GM10266 (cell line): ENCODE results near the gene WNT6.

Source experiments
- DNase-seq: peaks from one replicate; pipeline ENCODE4 v3.0.0; 2012; ENCODE audit errors: extremely low spot score
- TF ChIP-seq, protein P1 (sequence below): IDR thresholded peaks from 2 replicates; pipeline ENCODE4 v1.5.1; 2012; ENCODE audit warnings: mild to moderate bottlenecking, low read depth; ENCODE audit not compliant: control insufficient read depth, insufficient read depth; ENCODE audit errors: missing control alignments

Gene WNT6

DNA sequence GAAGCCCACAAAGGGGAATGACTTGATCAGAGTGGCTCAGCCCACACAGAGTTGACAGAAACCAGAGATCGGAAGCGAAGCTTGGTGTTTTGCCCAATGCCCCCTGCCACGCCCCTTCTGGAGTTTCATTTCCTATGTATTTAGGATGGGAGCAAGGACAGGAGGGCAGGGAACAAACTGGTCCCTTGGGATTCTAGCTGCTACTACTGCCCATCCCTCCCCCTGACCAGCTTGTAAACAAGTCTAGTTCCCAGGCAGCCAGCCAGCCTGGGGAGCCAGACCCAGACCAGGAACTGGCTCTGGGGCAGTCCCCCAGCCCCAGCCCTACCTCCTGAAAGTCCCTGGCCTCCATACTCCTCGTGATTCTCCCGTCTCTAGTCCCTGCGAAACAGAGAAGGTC lies 8.3 kb downstream of the WNT6 start:
- TF ChIP-seq, protein P1, sequence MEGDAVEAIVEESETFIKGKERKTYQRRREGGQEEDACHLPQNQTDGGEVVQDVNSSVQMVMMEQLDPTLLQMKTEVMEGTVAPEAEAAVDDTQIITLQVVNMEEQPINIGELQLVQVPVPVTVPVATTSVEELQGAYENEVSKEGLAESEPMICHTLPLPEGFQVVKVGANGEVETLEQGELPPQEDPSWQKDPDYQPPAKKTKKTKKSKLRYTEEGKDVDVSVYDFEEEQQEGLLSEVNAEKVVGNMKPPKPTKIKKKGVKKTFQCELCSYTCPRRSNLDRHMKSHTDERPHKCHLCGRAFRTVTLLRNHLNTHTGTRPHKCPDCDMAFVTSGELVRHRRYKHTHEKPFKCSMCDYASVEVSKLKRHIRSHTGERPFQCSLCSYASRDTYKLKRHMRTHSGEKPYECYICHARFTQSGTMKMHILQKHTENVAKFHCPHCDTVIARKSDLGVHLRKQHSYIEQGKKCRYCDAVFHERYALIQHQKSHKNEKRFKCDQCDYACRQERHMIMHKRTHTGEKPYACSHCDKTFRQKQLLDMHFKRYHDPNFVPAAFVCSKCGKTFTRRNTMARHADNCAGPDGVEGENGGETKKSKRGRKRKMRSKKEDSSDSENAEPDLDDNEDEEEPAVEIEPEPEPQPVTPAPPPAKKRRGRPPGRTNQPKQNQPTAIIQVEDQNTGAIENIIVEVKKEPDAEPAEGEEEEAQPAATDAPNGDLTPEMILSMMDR, result no peak
- no peak for DNase-seq

DNA sequence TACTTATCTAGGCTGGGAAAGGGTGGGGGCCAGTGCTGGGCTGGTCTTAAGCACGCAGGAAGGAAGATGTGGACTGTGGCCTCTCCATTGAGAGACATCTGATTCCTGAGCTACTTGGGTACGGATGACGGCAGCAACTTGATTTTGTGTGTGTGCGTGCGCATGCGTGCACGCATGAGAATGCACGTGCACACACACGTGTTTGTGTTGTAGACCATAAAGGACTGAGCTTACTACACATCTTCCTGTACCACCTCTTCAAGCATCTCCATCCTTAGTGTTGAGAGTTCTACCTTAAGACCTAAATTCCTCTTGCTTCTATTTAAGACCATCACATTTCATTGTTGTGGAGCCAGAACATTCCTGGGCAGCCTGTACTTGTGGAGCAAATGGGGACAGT lies 9.5 kb downstream of the WNT6 start:
- TF ChIP-seq, protein P1, result no peak
- DNase-seq, result no peak

GRCh38 chr2:218870984-218871344 lies 11.4 kb downstream of the WNT6 start:
- no peak for DNase-seq
- TF ChIP-seq, protein P1, result no peak

- no peak for DNase-seq
- TF ChIP-seq, protein P1, result no peak
Measured at GRCh38 chr2:218871345-218872302, 12.0 kb downstream of the WNT6 start.

DNA sequence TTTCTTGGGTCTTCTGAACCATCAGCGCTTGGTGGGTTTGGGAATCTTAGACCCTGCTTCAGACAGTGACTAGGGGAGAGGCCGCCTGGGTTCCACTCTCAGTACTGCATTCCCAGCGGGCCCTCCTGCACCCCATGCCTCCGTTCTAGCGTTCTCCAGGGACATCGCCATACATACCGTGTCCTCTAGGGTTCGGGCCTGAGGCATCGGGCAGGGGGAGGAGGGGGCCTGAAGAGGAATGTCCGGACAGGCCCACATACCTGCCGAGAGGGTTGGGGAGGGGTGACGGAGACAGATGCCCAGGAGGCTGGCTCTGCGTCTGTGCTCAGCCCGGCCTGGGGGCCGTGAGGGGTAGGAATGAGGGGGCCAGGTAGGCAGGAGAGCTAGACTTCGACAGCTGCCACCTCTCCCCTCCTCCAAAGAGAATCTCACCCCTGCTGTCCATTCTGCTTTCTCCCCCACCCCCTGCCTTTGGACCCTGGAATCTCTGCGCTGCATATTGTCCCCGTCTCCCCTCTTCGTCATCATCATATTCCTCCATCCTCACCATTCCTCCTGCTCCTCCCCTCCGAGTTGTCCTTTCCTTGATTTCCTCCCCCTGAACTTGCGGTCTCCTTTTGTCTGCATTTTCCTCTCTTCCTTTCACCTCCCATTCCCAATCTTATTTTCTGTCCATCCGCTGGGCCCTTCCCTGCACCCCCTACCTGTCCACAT lies 13.2 kb downstream of the WNT6 start:
- no peak for DNase-seq
- TF ChIP-seq, protein P1, result no peak

- TF ChIP-seq, protein P1, result no peak
- no peak for DNase-seq
Measured at GRCh38 chr2:218873359-218874194, 14.0 kb downstream of the WNT6 start.
